ENCODE measurements around the gene MRPL44. TPM values are rescaled to one million over a fixed set of nuclear protein-coding genes. Genes with fewer than 3 reads are reported as not detected.

Gene MRPL44
- total RNA-seq, 1 experiment from 2014 or later: 64.9 TPM

GRCh38 chr2:223959688-223960087, 2.4 kb downstream of the MRPL44 start:
- no peaks in the 10 kb centered on the region for H3K27me3 Mint-ChIP-seq (ENCODE audit: insufficient read depth, unreplicated experiment)
- Histone ChIP-seq H3K36me3 (ENCODE audit: control insufficient read depth, insufficient read depth, low read length) (0 out of 2 replicates have a peak, but pooled peaks cover 1% of the 10 kb centered on the region), H3K4me3 (ENCODE audit: low read depth, low read length) (no peak overlapping the region), H3K9me3 (no peaks in the 10 kb centered on the region), H3K4me1 (peaks cover 19% of the 10 kb centered on the region), H3K27me3 (replicated peaks; ENCODE audit: control insufficient read depth, insufficient read depth, low read length) (no peaks in the 10 kb centered on the region)
- H3K27ac Mint-ChIP-seq (ENCODE audit: unreplicated experiment): no peak overlapping the region
- peaks cover 62% of the 10 kb centered on the region for H3K36me3 Mint-ChIP-seq (ENCODE audit: insufficient read depth, unreplicated experiment)
- TF ChIP-seq CTCF (IDR thresholded peaks at IDR 0.05; ENCODE audit: insufficient read depth in 1 of 2, low read depth in 1 of 2, low read length in 1 of 2, severe bottlenecking in 1 of 2, unreplicated experiment in 1 of 2): no peak
- intact Hi-C loops (cut with micrococcal nuclease; ENCODE audit: unreplicated experiment): loop anchor here (5.0 kb wide), 2 partner anchors 177 to 267 kb away; no protein-coding TSS in a partner anchor
- H3K4me3 Mint-ChIP-seq (ENCODE audit: unreplicated experiment): no peak overlapping the region
- BruUV-seq (replicated peaks): no TSS peak
- H3K4me1 Mint-ChIP-seq (ENCODE audit: low read depth, unreplicated experiment): peaks cover 23% of the 10 kb centered on the region
- POLR2A ChIA-PET: no interaction called here
- CTCF ChIA-PET: no interaction called here
- DNase-seq: no peak
- H3K9me3 Mint-ChIP-seq (ENCODE audit: unreplicated experiment): no peaks in the 10 kb centered on the region

- H3K4me3 ChIP-seq (ENCODE audit: low read depth, low read length): no peak overlapping the region
- no peaks in the 10 kb centered on the region for H3K27me3 Mint-ChIP-seq (ENCODE audit: insufficient read depth, unreplicated experiment)
- peaks cover 56% of the 10 kb centered on the region for H3K36me3 Mint-ChIP-seq (ENCODE audit: insufficient read depth, unreplicated experiment)
- CTCF ChIA-PET: interaction anchor here (0.6 kb wide), 1 partner anchor 386 kb away, joined by 10 read pairs; no protein-coding TSS in a partner anchor
- H3K4me1 Mint-ChIP-seq (ENCODE audit: low read depth, unreplicated experiment): no peaks in the 10 kb centered on the region
- peaks cover 7% of the 10 kb centered on the region for H3K4me1 ChIP-seq
- no peaks in the 10 kb centered on the region for H3K9me3 Mint-ChIP-seq (ENCODE audit: unreplicated experiment)
- H3K27ac Mint-ChIP-seq (ENCODE audit: unreplicated experiment): no peak overlapping the region
- no TSS peak for BruUV-seq (replicated peaks)
- no peak overlapping the region for H3K4me3 Mint-ChIP-seq (ENCODE audit: unreplicated experiment)
- POLR2A ChIA-PET: no interaction called here
- no peaks in the 10 kb centered on the region for H3K9me3 ChIP-seq
- 0 out of 2 replicates have a peak, but pooled peaks cover 1% of the 10 kb centered on the region for H3K36me3 ChIP-seq (ENCODE audit: control insufficient read depth, insufficient read depth, low read length)
- no peak for TF ChIP-seq CTCF (IDR thresholded peaks at IDR 0.05; ENCODE audit: insufficient read depth in 1 of 2, low read depth in 1 of 2, low read length in 1 of 2, severe bottlenecking in 1 of 2, unreplicated experiment in 1 of 2)
- DNase-seq: no peak
- intact Hi-C loops (cut with micrococcal nuclease; ENCODE audit: unreplicated experiment): no loop called here
- H3K27me3 ChIP-seq (replicated peaks; ENCODE audit: control insufficient read depth, insufficient read depth, low read length): no peaks in the 10 kb centered on the region
Observed at GRCh38 chr2:223967981-223968380, 10.7 kb downstream of the MRPL44 start.

- no peaks in the 10 kb centered on the region for H3K27me3 Mint-ChIP-seq (ENCODE audit: insufficient read depth, unreplicated experiment)
- no peak overlapping the region for H3K4me3 Mint-ChIP-seq (ENCODE audit: unreplicated experiment)
- ChIA-PET CTCF (interaction anchor here (1.4 to 2.7 kb wide), 9 partner anchors 11 to 400 kb away, joined by 4 to 65 read pairs (median 9); no protein-coding TSS in a partner anchor), POLR2A (no interaction called here)
- BruUV-seq (replicated peaks): no TSS peak
- Histone ChIP-seq H3K27me3 (replicated peaks; ENCODE audit: control insufficient read depth, insufficient read depth, low read length) (no peaks in the 10 kb centered on the region), H3K4me3 (ENCODE audit: low read depth, low read length) (no peak overlapping the region), H3K4me1 (no peaks in the 10 kb centered on the region), H3K9me3 (no peaks in the 10 kb centered on the region), H3K36me3 (ENCODE audit: control insufficient read depth, insufficient read depth, low read length) (0 out of 2 replicates have a peak, but pooled peaks cover 1% of the 10 kb centered on the region)
- no peaks in the 10 kb centered on the region for H3K9me3 Mint-ChIP-seq (ENCODE audit: unreplicated experiment)
- no peak for TF ChIP-seq CTCF (IDR thresholded peaks at IDR 0.05; ENCODE audit: insufficient read depth in 1 of 2, low read depth in 1 of 2, low read length in 1 of 2, severe bottlenecking in 1 of 2, unreplicated experiment in 1 of 2)
- H3K27ac Mint-ChIP-seq (ENCODE audit: unreplicated experiment): no peak overlapping the region
- H3K4me1 Mint-ChIP-seq (ENCODE audit: low read depth, unreplicated experiment): no peaks in the 10 kb centered on the region
- intact Hi-C loops (cut with micrococcal nuclease; ENCODE audit: unreplicated experiment): no loop called here
- no peak for DNase-seq
- H3K36me3 Mint-ChIP-seq (ENCODE audit: insufficient read depth, unreplicated experiment): peaks cover 43% of the 10 kb centered on the region
Observed at GRCh38 chr2:223969315-223969714, 12.1 kb downstream of the MRPL44 start.
